ENCODE results near the gene DYNC2I2.

DNA sequence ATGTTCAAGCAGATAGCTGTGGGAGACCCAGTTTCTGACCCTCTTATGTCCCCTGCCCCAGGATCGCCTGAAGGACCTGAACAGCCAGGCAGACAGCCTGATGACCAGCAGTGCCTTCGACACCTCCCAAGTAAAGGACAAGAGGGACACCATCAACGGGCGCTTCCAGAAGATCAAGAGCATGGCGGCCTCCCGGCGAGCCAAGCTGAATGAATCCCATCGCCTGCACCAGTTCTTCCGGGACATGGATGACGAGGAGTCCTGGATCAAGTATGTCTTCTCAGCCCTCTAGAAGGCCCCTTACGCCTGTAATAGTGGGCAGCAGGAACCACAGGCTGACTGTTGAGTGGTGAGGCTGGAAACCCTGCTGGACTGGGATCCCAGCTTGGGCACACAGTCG lies 41.1 kb downstream of the DYNC2I2 start:
- TF ChIP-seq, protein P1, sequence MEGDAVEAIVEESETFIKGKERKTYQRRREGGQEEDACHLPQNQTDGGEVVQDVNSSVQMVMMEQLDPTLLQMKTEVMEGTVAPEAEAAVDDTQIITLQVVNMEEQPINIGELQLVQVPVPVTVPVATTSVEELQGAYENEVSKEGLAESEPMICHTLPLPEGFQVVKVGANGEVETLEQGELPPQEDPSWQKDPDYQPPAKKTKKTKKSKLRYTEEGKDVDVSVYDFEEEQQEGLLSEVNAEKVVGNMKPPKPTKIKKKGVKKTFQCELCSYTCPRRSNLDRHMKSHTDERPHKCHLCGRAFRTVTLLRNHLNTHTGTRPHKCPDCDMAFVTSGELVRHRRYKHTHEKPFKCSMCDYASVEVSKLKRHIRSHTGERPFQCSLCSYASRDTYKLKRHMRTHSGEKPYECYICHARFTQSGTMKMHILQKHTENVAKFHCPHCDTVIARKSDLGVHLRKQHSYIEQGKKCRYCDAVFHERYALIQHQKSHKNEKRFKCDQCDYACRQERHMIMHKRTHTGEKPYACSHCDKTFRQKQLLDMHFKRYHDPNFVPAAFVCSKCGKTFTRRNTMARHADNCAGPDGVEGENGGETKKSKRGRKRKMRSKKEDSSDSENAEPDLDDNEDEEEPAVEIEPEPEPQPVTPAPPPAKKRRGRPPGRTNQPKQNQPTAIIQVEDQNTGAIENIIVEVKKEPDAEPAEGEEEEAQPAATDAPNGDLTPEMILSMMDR (IDR thresholded peaks at IDR 0.05), result no peak
- TF ChIP-seq POLR2AphosphoS5 (IDR thresholded peaks at IDR 0.05), result no peak

All from breast epithelium (tissue), 3 donors.